Measurements from ENCODE around the gene NSD1.
A peak's percentile ranks its signal among the peaks of the same experiment; 100 is the strongest.

DNA sequence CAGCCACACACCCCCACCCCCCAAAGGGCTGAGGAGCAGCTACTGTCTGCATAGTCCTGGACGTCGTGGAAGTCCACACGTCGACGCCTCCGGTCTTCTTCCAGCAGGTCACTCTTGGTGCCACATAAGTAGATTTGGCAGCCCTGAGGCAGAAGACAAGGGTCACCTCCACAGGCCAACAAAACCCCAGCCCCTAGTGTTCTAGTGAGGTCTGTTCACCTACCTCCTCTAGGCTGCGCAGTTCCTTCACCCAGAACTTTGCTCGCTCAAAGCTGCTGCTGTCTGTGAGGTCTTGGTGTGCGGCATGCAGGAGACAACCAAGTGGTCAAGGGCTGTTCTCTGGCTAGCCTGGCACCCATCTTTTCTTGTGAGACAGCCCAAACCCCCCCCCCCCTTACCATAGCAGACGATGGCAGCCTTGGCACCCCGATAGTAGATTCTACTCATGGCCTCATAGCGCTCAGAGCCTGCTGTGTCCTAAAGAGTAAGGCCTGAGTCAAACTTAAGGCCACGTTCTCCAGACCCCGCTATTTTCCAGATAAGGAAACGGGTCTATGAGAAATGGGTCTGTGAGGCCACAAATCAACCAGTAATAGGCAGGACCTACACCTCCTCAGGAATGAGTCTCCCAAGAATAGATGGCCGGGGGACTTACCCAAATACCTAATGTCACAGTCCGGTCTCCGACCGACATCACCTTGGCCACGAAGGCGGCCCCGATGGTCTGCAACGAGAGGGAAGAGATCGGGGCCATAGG is 169.0 kb downstream of the NSD1 start:
- TF ChIP-seq, protein P1, sequence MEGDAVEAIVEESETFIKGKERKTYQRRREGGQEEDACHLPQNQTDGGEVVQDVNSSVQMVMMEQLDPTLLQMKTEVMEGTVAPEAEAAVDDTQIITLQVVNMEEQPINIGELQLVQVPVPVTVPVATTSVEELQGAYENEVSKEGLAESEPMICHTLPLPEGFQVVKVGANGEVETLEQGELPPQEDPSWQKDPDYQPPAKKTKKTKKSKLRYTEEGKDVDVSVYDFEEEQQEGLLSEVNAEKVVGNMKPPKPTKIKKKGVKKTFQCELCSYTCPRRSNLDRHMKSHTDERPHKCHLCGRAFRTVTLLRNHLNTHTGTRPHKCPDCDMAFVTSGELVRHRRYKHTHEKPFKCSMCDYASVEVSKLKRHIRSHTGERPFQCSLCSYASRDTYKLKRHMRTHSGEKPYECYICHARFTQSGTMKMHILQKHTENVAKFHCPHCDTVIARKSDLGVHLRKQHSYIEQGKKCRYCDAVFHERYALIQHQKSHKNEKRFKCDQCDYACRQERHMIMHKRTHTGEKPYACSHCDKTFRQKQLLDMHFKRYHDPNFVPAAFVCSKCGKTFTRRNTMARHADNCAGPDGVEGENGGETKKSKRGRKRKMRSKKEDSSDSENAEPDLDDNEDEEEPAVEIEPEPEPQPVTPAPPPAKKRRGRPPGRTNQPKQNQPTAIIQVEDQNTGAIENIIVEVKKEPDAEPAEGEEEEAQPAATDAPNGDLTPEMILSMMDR (IDR thresholded peaks at IDR 0.05) = peak in 5 of 7 experiments; percentile 11 to 42 (median 24)
- no peak for TF ChIP-seq POLR2A (IDR thresholded peaks at IDR 0.05)
